NCI-H524 treated with DMSO at 0.1 percent for 48 hours (cell line): ENCODE measurements around the gene TINAGL1.

Experiments used
- DNase-seq: peaks from one replicate; lab custom pipeline; 2025; lab: John Stamatoyannopoulos, UW

The TINAGL1 gene

GRCh38 chr1:31627301-31627929 lies 51.1 kb downstream of the TINAGL1 start:
- peak; percentile 84 for DNase-seq

DNA sequence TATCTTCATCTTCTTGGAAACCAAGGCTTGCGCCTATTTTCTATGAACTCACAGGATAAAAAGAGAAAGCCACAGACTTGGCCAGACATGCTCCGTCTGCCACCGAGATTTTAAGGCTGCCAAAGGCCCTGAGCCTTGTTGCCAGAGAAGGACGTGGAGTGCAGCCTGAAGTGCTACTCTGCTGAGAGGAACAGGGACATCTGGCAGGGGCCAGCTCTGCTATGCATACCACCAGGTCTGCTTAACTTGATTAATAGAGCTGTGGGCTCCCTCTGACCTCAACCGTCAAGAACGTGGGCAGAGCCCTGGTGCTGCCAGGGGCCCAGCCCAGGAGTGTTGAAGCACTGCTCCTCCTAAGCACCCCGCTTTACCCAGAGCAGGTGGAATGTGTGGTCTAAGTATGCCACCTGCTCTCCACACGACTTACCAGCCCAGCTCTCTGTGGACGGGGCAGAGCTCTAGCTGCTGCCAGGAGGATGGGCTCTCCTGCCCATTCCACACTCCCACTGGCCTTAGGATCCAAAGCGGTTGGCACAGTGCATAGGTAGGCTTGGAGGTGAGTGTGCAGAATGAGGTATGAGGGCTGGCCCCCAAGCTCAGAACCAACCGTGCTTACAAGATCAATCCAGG lies 51.7 kb downstream of the TINAGL1 start:
- peak; percentile 84 for DNase-seq

GRCh38 chr1:31628931-31629556 lies 52.7 kb downstream of the TINAGL1 start:
- no peak for DNase-seq

DNA sequence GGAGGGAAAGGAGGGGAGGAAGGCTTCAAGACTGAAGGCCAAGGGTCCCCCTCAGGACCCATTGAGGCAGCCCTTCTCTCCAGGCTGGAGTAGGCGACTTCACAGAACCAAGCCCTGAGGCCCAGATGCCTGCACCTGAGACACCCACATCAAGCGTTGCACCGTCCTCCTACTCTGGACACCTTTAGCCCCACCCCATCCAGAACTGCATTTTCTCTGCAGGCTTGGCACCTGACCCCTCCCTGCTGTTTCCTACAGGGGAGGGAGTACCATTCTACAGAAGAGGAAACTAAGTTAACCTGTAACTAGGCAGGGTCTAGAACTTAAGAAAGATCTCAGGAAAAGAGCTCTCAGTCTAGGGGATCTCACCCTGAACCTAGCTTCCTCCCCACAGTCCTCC lies 56.3 kb downstream of the TINAGL1 start:
- no peak for DNase-seq

DNA sequence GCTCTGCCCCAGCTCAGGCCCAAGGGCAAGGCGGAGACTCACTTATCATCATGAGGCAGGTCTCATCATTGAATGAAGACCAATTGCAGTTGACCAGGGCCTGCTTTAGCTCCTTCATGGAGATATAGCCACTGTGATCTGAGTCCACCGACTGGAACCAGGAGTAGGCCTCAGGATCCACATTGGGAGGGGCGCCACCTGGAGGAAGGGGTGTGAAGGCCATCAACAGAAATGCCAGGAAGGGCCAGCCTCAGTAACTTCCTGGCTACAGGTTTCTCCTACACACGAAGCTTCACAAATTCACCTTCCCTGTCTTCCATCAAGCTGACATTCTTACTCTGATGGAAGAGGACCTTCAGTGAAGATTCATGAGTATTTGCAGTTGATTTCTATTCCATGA lies 56.8 kb downstream of the TINAGL1 start:
- no peak for DNase-seq
